HFFc6 (cell line): ENCODE data around the gene HOXD9. TPM values are rescaled to one million over a fixed set of nuclear protein-coding genes. Genes with fewer than 3 reads are reported as not detected.

Experiments used
- DNase-seq: peaks from one replicate; pipeline ENCODE4 v3.0.0-alpha.2; 2018
- H3K27ac Mint-ChIP-seq: 2 replicates; pipeline ENCODE4 v1.8.0; 2020; ENCODE audit warnings: mild to moderate bottlenecking, mixed read lengths
- H3K27me3 Mint-ChIP-seq: 2 replicates; pipeline ENCODE4 v1.8.0; 2021; ENCODE audit warnings: mild to moderate bottlenecking, moderate library complexity, mixed read lengths; ENCODE audit not compliant: insufficient read depth
- H3K36me3 Mint-ChIP-seq: 2 replicates; pipeline ENCODE4 v1.8.0; 2021; ENCODE audit warnings: low read depth, mixed read lengths
- H3K4me1 Mint-ChIP-seq: 2 replicates; pipeline ENCODE4 v1.8.0; 2020; ENCODE audit warnings: low read depth, mixed read lengths
- H3K4me3 Mint-ChIP-seq: 2 replicates; pipeline ENCODE4 v1.8.0; 2020; ENCODE audit warnings: mild to moderate bottlenecking, moderate library complexity, mixed read lengths
- H3K9me3 Mint-ChIP-seq: 2 replicates; pipeline ENCODE4 v1.8.0; 2020; ENCODE audit warnings: mild to moderate bottlenecking, mixed read lengths
- CTCF ChIP-seq: fragments of 200-600 bp; sonication (generic); IDR thresholded peaks from 2 replicates; pipeline ENCODE4 v1.5.0; 2021; ENCODE audit warnings: antibody characterized with exemption, mild to moderate bottlenecking
- total RNA-seq, 6 experiments: library from RNA; stranded (reverse); fragmentation: NEBNext Ultra II Directional; extraction: Animal tissue kit (Norgen Biotek cat#: 25700); gene quantifications; 2 replicates in 1 of 6; 3 replicates in 5 of 6; pipeline ENCODE4 v1.2.3, GENCODE V29; 2021

HOXD9 gene
- total RNA-seq, 6 experiments from 2014 or later = 2.1 to 2.7 (median 2.4) TPM

- Mint-ChIP-seq H3K9me3 (no peaks in the 10 kb centered on the region), H3K27me3 (peaks cover 20% of the 10 kb centered on the region), H3K36me3 (peaks cover 6% of the 10 kb centered on the region; the same call in 1 of the 2 replicates), H3K4me3 (peak overlapping the region; percentile 85), H3K27ac (no peak overlapping the region), H3K4me1 (peaks cover 30% of the 10 kb centered on the region)
- DNase-seq = no peak
- TF ChIP-seq CTCF = no peak
Observed at GRCh38 chr2:176098366-176099158, 24.0 kb upstream of the HOXD9 start.

GRCh38 chr2:176099159-176099727 is 23.3 kb upstream of the HOXD9 start:
- H3K27me3 Mint-ChIP-seq = peaks cover 13% of the 10 kb centered on the region
- H3K4me1 Mint-ChIP-seq = peaks cover 31% of the 10 kb centered on the region
- H3K9me3 Mint-ChIP-seq = no peaks in the 10 kb centered on the region
- H3K4me3 Mint-ChIP-seq = no peak overlapping the region
- no peak for TF ChIP-seq CTCF
- H3K27ac Mint-ChIP-seq = no peak overlapping the region
- no peak for DNase-seq
- no peaks in the 10 kb centered on the region for H3K36me3 Mint-ChIP-seq

- H3K27me3 Mint-ChIP-seq = peaks cover 13% of the 10 kb centered on the region
- peaks cover 34% of the 10 kb centered on the region for H3K4me1 Mint-ChIP-seq
- no peak for DNase-seq
- no peak within 1 kb of the TSS for H3K27ac Mint-ChIP-seq
- H3K36me3 Mint-ChIP-seq = no peaks in the 10 kb centered on the region
- H3K9me3 Mint-ChIP-seq = no peaks in the 10 kb centered on the region
- no peak for TF ChIP-seq CTCF
- H3K4me3 Mint-ChIP-seq = peak within 1 kb of the TSS; percentile 85; the same call in 1 of the 2 replicates
Observed at GRCh38 chr2:176099728-176100546, 22.6 kb upstream of the HOXD9 start, which contains the start of gene HOXD12. Gene HOXD12 (plus strand): TSS chr2:176099795. CDS start chr2:176099802, 7 bp downstream.

- no peak overlapping the region for H3K4me3 Mint-ChIP-seq
- H3K27ac Mint-ChIP-seq = no peak overlapping the region
- DNase-seq = no peak
- no peaks in the 10 kb centered on the region for H3K9me3 Mint-ChIP-seq
- TF ChIP-seq CTCF = no peak
- H3K36me3 Mint-ChIP-seq = no peaks in the 10 kb centered on the region
- H3K27me3 Mint-ChIP-seq = peaks cover 16% of the 10 kb centered on the region
- H3K4me1 Mint-ChIP-seq = peaks cover 40% of the 10 kb centered on the region
Observed at GRCh38 chr2:176100547-176101140, 21.9 kb upstream of the HOXD9 start.

GRCh38 chr2:176101216-176101830 is 21.2 kb upstream of the HOXD9 start:
- H3K27me3 Mint-ChIP-seq = peaks cover 19% of the 10 kb centered on the region
- no peak for TF ChIP-seq CTCF
- peaks cover 43% of the 10 kb centered on the region for H3K4me1 Mint-ChIP-seq
- no peak overlapping the region for H3K4me3 Mint-ChIP-seq
- no peaks in the 10 kb centered on the region for H3K36me3 Mint-ChIP-seq
- no peak for DNase-seq
- H3K27ac Mint-ChIP-seq = no peak overlapping the region
- no peaks in the 10 kb centered on the region for H3K9me3 Mint-ChIP-seq
